GM21717 (cell line): ENCODE results near the gene CYP4F11.
"Not testable (repeated sequence)": the region's sequence is repeated elsewhere in the genome, so short reads cannot be mapped to it uniquely, and the experiment has no call there.

Source experiments
- ATAC-seq: cut with Tn5 transposase; IDR thresholded peaks from one replicate; pipeline ENCODE4 v1.9.1; 2021; ENCODE audit warnings: mild to moderate bottlenecking, moderate library complexity; ENCODE audit not compliant: unreplicated experiment

The CYP4F11 gene, protein sequence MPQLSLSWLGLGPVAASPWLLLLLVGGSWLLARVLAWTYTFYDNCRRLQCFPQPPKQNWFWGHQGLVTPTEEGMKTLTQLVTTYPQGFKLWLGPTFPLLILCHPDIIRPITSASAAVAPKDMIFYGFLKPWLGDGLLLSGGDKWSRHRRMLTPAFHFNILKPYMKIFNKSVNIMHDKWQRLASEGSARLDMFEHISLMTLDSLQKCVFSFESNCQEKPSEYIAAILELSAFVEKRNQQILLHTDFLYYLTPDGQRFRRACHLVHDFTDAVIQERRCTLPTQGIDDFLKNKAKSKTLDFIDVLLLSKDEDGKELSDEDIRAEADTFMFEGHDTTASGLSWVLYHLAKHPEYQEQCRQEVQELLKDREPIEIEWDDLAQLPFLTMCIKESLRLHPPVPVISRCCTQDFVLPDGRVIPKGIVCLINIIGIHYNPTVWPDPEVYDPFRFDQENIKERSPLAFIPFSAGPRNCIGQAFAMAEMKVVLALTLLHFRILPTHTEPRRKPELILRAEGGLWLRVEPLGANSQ

DNA sequence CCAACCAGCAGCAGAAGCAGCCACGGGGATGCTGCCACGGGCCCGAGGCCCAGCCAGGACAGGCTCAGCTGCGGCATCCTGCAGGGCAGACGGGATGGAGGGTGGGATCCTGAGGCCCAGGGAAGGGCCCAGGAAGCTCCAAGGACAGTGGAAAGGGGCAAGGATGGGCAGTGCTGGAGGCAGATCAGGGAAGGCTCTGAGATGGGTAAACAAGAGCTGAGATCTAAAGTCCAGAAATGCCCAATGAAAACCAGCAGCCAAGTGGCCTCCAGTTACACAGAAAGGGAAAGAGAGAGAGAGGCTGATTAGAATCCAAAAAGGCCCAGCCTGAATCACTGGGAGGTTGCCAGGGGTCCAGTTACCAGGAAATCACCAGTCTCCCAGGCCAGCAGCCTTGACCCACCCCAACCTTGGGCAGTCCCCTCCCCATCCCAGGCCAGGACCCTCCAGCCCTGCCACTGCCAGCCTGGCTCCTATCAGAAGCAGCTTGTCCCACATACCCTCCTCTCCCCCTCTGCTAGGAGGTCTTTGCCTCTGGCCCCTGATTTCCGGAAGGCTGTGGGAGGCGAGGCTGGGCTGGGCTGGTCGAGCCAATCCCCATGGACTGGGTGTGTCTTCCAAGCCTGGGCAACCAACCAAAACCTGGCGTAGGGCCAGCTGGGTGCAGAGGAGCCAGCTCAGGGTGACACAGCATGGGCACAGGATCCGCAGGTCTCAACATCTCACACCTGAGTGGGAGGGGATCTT is at the start of gene CYP4F11:
Gene CYP4F11, minus strand, starts transcription at position 198 of the 747 bp plus-strand sequence. Its CDS starts 121 bp downstream, at position 77.
- no peak for ATAC-seq

DNA sequence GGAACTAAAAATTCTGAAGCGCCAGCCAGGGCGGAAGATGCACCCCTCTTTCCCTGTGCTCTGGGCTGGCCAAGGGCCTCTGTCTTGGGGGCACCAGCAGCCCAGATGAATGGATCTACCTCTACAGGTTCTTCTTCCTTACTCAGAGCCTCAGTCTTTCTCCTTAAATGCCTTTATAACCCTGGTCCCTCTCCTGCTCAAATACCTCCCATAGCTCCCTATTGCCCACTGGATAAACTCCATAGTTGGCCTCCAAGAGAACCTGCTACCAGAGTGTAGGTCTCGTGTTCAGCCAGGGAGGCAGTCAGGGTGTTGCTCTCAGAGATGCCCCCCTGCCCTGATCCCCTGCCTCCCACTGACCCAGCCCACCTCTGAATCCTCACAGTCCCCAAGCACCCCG is 45.0 kb upstream of the CYP4F11 start:
- ATAC-seq: no peak

DNA sequence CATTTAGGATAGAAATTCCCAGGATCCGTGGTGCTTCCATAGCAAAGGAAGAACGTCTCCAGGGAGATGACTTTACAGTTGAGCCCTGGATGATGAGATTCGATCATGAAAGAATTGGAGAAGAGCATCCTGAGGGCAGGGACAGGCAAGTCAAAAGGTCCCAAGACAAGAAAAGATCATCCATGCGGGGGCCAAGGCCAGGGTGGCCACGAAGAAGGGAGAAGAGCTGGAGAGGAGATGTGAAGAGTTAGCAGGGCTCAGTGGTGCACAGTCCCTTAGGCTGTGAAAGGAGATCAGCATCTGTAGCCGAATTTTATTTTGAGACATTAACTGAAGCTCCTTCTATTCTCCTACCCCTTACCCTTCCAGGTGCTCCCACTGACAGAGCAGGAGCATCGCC is 43.4 kb upstream of the CYP4F11 start:
- no peak for ATAC-seq

DNA sequence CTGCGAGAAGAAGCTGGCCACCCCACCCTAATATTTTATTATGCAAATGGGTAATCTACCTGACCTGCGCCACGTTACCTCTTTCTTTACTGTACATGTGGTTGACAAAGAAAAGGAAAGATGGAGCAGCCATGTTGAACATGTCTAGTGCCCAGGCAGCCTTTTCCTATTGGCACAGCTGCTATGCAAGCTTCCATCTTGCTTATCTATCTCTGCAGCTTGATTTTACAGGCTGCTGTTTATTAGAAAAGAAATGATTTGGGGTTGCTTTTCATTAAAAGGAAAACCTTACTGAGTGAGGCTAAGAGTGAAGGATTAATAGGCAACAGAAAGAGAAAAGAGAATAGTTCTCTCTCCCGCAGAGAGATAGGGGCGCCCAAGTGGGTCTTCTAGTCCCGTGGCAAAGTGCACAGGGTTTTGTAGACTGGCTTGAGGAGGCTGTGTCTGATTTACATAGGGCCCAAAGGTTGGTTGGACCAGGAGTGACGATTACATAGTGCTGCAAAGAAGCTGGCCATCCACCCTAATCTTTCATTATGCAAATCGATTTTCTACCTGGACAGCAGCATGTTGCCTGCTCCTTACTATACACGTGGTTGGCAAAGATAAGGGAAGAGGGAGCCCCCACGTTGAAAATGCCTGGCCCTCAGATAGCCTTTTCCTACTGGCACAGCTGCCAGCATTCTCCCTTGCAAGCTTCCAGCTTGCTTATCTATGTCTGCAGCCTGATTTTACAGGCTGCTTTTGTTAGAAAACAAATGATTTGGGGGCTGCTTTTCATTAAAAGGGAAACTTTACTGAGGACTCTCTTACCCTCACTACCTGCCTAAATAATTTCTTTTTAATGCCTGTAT is 42.7 kb upstream of the CYP4F11 start:
- ATAC-seq: no peak

DNA sequence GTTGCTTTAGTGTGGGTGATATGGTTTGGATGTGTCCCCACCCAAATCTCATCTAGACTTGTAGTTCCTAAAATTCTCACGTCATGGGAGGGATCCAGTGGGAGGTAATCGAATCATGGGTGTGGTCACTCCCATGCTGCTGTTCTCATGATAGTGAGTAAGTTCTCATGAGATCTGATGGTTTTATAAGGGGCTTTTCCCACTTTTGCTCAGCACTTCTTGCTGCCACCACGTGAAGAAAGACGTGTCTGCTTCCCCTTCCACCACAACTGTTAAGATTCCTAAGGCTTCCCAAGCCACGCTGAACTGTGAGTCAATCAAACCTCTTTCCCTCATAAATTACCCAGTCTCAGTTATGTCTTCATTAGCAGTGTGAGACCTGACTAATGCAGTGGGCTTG is 40.5 kb upstream of the CYP4F11 start:
- ATAC-seq: no peak

DNA sequence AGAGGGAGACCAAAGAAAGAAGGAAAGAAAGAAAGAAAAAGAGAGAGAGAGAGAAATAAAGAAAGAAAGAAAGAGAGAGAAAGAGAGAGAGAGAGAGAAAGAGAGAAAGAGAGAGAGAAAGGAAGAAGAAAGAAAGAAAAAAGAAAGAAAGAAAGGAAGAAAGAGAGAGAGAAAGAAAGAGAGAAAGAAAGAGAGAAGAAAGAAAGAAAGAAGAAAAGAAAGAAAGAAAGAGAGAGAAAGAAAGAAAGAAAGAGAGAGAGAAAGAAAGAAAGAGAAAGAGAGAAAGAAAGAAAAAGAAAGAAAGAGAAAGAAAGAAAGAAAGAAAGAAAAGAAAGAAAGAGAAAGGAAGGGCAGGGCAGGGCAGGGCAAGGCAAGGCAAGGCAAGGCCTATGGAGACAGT is 37.7 kb upstream of the CYP4F11 start:
- not testable (repeated sequence) for ATAC-seq

DNA sequence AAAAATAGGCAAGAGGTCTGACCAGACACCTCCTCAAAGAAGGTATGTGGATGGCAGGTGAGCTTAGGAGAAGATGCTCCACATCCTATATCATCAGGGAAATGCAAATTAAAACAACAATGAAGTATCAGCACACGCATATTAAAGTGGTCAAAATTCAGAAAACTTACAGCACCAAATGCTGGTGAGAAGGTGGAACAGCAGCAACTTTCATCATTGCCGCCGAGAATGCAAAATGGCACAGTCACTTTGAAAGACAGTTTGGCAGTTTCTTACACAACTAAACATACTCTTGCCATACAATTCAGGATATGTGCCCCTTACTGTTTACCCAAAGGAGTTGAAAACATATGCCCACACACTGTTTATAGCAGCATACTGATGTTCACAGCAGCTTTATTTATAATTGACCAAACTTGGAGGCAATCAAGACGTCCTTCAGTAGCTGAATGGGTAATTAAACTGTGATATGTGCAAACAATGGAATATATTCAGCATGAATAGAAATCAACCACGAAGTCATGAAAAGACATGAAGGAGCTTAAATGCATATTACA is 37.0 kb upstream of the CYP4F11 start:
- no peak for ATAC-seq

DNA sequence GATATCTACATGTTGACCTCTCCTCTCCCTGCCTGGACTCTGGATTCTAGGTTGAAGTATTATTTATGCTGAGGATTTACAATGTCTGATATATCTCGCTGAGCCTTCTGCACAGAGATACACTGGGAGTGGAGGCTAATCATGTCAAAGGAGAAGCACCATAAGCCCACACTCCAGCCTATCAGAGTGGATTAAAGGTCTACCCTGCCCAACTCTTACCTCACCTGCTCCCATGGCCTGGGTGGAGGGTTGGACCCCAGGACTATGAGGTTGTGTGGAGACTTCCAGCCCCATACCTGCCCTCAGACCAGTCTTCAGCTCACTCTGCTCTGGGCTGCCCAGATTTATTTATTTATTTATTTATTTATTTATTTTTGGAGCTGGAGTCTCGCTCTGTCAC is 29.9 kb upstream of the CYP4F11 start:
- no peak for ATAC-seq

DNA sequence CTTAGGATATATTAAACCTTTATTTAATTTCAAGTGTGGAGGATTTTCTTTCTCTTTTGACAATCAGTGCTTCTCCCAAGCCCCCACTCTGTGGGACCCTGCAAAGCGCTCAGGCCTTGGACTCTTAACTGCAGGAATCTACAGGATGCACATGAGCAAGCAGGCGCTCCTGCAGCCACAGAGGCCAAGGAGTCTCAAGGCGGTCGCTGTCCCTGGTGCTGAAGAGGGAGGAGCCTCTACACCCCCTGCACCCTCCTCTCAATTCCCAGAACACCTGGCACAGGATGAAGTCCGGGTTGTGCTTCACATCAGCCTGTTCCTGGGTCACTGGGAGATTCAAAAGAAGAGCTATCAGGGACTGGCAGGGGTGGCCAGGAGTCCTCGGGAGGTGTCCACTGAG is 28.0 kb upstream of the CYP4F11 start:
- ATAC-seq: no peak

DNA sequence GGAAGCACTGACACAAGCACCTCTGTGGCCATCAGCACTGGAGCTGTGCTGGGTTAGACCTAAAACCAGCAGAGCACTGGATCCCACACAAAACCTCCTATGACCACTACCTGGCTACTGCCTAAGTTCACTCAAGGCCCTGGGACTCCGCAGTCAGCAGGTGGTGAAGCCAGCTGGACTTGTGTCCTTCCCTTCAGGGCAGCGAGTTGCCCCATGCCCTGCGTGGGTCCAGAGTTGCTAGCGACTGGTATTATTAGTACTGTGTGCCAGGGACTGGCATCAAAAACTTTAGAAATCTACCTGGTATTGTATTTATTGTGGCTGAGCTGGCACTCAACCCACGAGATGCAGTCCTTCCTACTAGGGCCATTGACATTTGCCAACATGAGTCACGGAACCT is 20.5 kb upstream of the CYP4F11 start:
- ATAC-seq: no peak

DNA sequence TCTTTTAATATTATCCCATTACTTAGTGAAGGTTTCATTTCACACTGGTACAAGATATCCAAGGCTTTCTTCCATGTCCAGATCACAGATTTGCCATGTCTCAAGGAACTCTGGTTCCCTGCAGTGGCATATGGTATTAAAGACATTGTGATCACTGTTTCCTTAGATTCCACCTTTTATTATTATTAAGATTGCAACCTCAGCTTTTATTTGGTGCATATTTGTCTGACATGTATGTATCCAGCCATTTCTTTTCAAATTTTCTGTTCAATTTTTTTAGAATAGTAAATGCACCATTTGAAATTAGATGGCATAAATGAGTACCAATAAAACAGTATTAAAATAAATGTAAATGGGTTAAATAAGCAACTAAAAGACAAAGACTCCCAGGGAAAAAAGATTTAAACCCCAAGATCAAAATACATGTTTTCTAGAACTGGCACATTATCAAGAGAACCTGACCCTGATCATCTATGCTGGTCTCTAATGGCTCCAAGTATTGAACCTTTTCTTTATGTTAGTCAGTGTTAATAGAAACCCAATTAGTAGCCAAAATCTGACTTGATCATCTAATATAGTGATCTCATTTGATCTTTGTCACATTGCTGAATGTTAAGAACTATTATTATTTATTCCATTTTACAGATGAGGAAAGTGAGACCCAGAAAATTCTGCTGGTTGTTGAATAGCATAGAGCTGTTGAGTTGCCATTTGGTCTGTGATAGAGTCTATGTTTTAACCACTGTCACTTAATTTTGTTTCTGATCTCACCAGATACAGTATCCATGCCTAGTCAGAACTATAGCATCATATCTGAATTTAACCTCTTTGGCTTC is 14.1 kb upstream of the CYP4F11 start, which contains the start of gene OR10H4:
Gene OR10H4, plus strand, starts transcription at position 786 of the 836 bp plus-strand sequence. Its CDS starts 0 bp downstream, at position 786.
- no peak for ATAC-seq

DNA sequence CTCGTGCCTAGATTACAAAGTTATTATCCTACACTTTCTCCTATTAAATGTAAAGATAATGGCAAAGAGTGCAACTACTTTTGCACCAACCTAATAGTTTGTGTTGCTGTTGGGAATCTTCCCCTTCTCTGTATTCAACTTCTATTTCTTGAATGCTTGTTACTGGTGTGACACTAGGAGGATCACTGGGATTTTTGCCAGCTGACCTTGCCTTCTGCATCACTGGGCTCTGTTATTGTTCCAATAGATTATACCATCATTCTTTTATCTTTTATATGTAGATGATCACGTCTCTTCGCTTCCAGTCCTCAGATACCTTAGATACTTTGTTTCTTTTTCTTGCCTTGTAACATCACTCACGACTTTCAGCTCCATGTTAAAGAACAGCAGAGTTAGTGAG is 11.0 kb upstream of the CYP4F11 start:
- no peak for ATAC-seq

DNA sequence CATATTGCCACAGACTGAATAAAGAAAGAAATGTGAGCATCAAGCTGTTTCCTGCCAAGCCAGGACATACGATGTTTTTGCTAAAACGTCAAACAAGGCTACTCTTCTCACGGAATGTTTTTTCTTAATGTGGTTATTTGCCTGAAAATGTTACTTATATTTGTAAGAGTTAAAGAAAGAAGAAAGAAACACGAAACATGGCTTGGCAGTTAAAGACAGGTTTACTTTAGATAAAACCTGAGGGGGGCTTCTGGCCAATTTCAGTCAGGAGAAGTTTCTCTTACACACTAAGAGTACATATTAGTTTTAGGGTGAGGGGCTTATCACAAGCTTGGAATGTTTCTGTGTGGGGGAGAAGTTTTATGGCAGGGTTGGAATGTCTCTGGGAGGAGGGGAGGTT is 10.1 kb upstream of the CYP4F11 start:
- no peak for ATAC-seq

DNA sequence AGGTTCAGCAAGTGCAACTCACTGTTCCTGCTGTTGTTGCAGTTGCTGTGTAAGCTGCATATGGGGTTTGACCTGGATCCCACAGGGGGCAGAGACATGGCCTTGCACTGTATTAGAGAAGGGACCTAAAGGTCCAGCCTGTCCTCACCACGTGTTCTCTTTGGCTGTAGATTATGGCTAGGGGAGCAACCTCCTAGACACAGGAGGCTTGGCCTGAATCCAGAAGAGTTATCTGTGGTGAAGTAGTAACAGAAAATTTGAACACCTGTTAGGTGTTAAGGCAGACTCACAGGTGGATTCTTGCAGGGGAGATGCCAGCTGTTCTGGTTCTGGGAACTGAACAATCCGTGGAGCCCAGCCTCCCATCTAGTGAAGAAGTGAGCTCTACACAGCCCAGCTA is 3.4 kb upstream of the CYP4F11 start:
- no peak for ATAC-seq

DNA sequence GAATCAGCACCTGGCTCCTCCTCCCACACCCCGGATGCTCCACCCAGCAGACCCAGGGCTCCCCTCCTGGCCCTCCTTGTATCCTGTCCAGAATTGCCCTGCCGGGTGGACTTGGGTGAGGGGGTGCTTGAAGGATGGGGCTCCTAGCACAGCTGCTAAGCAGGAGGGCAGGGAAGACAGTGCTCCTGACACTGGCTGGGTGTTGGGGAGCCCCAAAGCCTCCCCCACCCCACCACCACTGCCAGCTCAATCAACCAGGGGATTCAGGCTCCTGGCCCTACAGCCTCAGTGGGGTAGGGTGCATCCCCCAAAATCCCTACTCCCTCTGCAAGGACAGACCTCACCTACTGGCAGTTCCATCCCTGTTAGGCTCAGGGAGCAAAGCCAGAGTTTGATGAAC is 2.6 kb upstream of the CYP4F11 start:
- ATAC-seq: no peak

DNA sequence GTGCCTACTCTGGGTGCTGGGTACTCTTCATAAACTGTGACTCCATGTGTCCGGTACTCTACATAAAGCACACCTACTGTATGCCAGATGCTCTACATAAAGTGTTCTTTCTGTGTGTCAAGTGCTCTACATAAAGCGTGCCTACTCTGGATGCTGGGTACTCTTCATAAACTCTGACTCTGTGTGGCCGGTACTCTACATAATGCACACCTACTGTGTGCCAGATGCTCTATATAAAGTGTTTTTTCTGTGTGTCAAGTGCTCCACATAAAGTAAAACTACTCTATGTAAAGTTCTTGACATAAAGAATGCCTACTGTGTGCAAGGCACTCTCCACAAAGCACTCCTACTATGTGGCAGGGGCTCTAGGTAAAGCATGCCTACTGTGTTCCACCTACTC is 1.8 kb upstream of the CYP4F11 start:
- ATAC-seq: no peak

DNA sequence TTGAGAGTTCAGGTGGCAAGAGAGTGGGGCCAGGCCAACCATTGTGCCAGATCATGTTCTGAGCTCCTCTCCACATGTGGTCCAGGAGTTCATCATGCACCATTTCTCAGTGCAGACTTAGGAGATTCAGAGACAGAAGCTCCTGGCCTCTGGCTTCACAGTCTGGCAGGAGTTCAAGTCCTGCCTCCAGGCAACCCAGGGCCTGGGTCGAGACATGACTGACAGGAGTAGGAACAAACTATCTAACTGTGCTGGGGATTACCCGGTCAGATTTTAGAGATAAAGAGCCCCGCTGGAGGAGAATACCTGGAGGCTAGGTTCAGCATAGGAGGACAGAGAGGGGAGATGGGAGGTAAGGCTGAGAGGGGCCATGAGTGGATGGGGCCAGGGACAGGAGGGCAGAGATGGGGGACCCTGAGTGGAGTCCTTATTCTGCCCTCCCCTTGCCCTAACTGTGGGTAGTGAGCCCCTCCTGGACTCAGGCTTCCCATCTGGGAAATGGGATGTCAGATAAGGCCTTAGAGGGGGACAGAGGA is 906 bp upstream of the CYP4F11 start:
- no peak for ATAC-seq

DNA sequence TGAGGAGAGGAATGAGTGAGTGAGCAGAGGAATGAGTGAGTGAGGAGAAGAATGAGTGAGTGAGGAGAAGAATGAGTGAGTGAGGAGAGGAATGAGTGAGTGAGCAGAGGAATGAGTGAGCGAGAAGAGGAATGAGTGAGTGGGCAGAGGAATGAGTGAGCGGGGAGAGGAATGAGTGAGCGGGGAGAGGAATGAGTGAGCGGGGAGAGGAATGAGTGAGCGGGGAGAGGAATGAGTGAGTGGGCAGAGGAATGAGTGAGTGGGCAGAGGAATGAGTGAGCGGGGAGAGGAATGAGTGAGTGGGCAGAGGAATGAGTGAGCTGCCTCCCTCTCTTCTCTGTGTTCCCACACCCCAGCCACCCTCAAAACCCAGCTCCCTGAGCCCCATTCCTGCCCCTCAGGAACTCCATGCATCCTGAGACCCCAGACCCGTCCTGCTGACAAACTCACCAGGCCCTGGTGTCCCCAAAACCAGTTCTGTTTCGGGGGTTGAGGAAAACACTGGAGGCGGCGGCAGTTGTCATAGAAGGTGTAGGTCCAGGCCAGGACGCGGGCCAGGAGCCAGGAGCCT is 483 bp downstream of the CYP4F11 start:
- not testable (repeated sequence) for ATAC-seq

DNA sequence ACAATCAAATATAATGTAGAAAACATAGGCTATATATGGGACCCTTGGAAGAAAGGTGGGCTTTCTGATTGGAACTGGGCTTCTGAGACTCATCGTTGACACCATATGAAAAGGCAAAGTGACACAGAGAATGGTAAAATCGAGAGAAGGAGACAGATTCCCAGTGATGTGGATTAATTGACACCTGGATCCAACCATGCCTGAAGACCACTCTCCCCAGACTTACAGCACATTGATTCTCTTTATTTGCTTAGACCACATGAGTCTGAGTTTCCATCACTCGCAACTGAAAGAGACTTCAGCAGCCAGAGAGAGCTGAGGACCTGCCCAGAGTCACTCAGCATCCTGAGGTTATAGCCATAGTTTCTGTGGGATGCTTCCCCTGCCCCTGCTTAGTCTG is 6.0 kb downstream of the CYP4F11 start:
- ATAC-seq: no peak
